ENCODE data around the gene LCP2.

LCP2 gene

DNA sequence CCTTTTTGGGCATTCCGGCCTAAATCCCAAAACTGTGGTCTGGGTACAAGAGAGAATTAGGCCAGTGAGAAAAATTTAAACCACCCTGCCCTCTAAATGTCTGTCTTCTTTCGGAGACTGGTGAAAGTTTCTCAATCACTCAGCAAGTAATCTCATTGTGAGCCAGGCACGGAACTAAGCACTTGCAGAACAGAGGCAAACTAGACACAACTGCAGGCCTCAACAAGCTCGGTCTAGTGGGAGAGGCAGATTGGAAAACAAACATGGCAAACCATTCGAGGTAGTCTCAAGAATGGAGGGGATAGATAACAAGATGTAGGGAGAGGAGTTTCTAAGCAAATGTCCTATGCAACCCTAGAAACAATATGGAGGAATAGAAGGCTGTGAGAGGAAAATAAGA, 73.7 kb downstream of the LCP2 start:
- no peak overlapping the region for H3K4me3 ChIP-seq (replicated peaks; ENCODE audit: insufficient read depth, low read length)
- no peak for TF ChIP-seq POLR2AphosphoS5 (IDR thresholded peaks at IDR 0.05; ENCODE audit: low read depth)
- TF ChIP-seq GABPA (IDR thresholded peaks at IDR 0.05; ENCODE audit: low read depth): no peak
- no peak for TF ChIP-seq SPI1 (IDR thresholded peaks at IDR 0.05; ENCODE audit: borderline replicate concordance, low read depth)
- TF ChIP-seq, protein P1, sequence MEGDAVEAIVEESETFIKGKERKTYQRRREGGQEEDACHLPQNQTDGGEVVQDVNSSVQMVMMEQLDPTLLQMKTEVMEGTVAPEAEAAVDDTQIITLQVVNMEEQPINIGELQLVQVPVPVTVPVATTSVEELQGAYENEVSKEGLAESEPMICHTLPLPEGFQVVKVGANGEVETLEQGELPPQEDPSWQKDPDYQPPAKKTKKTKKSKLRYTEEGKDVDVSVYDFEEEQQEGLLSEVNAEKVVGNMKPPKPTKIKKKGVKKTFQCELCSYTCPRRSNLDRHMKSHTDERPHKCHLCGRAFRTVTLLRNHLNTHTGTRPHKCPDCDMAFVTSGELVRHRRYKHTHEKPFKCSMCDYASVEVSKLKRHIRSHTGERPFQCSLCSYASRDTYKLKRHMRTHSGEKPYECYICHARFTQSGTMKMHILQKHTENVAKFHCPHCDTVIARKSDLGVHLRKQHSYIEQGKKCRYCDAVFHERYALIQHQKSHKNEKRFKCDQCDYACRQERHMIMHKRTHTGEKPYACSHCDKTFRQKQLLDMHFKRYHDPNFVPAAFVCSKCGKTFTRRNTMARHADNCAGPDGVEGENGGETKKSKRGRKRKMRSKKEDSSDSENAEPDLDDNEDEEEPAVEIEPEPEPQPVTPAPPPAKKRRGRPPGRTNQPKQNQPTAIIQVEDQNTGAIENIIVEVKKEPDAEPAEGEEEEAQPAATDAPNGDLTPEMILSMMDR (IDR thresholded peaks at IDR 0.05; ENCODE audit: insufficient read depth, low read length): no peak
- TF ChIP-seq, protein P2, sequence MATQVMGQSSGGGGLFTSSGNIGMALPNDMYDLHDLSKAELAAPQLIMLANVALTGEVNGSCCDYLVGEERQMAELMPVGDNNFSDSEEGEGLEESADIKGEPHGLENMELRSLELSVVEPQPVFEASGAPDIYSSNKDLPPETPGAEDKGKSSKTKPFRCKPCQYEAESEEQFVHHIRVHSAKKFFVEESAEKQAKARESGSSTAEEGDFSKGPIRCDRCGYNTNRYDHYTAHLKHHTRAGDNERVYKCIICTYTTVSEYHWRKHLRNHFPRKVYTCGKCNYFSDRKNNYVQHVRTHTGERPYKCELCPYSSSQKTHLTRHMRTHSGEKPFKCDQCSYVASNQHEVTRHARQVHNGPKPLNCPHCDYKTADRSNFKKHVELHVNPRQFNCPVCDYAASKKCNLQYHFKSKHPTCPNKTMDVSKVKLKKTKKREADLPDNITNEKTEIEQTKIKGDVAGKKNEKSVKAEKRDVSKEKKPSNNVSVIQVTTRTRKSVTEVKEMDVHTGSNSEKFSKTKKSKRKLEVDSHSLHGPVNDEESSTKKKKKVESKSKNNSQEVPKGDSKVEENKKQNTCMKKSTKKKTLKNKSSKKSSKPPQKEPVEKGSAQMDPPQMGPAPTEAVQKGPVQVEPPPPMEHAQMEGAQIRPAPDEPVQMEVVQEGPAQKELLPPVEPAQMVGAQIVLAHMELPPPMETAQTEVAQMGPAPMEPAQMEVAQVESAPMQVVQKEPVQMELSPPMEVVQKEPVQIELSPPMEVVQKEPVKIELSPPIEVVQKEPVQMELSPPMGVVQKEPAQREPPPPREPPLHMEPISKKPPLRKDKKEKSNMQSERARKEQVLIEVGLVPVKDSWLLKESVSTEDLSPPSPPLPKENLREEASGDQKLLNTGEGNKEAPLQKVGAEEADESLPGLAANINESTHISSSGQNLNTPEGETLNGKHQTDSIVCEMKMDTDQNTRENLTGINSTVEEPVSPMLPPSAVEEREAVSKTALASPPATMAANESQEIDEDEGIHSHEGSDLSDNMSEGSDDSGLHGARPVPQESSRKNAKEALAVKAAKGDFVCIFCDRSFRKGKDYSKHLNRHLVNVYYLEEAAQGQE (IDR thresholded peaks at IDR 0.05; ENCODE audit: insufficient replicate concordance, low read depth): no peak
- no peaks in the 10 kb centered on the region for H3K27me3 ChIP-seq (ENCODE audit: insufficient read depth, poor library complexity, severe bottlenecking)
- DNase-seq (ENCODE audit: low read depth in 1 of 2, low spot score in 1 of 2): no peak
- no peak overlapping the region for H3K27ac ChIP-seq (replicated peaks)

DNA sequence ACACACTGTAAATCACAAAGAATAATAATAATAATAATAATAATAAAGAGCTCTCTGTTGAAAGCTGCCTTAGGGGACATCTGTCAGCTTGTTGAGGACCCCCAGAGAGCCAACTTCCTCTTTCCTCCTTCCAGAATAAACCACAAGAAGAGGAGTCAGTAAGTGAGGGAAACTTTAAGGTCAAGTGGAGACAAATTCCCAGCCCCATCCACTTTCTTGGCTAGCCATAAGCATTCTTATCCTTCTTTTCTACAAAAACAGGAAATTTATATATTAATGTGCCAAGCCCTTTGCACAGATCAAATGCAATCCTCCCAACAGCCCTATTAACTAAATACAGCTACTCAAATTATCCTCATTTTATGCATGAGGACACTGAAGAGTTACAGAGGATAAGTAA, 74.2 kb downstream of the LCP2 start:
- TF ChIP-seq GABPA (IDR thresholded peaks at IDR 0.05; ENCODE audit: low read depth) (no peak), SPI1 (IDR thresholded peaks at IDR 0.05; ENCODE audit: borderline replicate concordance, low read depth) (no peak), POLR2AphosphoS5 (IDR thresholded peaks at IDR 0.05; ENCODE audit: low read depth) (no peak)
- TF ChIP-seq, protein P2 (IDR thresholded peaks at IDR 0.05; ENCODE audit: insufficient replicate concordance, low read depth): no peak
- TF ChIP-seq, protein P1 (IDR thresholded peaks at IDR 0.05; ENCODE audit: insufficient read depth, low read length): no peak
- Histone ChIP-seq H3K4me3 (replicated peaks; ENCODE audit: insufficient read depth, low read length) (no peak overlapping the region), H3K27me3 (ENCODE audit: insufficient read depth, poor library complexity, severe bottlenecking) (no peaks in the 10 kb centered on the region), H3K27ac (replicated peaks) (no peak overlapping the region)
- no peak for DNase-seq (ENCODE audit: low read depth in 1 of 2, low spot score in 1 of 2)

DNA sequence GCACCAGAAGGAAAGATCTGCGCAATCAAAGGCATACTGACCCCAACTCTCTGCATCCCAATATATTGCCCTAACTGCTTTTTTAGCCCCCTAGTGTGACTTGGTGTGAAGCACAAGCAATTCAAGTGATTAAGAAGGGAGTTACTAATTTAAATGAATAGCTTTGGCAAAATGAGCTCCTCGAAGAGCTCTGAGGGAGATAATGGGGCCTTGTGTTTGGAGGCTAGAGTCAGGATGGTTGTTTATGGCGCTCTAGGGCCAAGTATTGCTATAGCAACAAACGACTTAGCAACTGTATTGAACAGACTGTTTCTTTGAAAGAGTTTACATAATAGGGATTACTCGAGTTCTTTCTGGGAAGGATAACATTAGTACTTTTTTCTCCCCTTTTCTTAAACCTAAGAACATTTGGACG, 76.2 kb downstream of the LCP2 start:
- no peak for DNase-seq (ENCODE audit: low read depth in 1 of 2, low spot score in 1 of 2)
- TF ChIP-seq GABPA (IDR thresholded peaks at IDR 0.05; ENCODE audit: low read depth): no peak
- TF ChIP-seq POLR2AphosphoS5 (IDR thresholded peaks at IDR 0.05; ENCODE audit: low read depth): no peak
- TF ChIP-seq, protein P2 (IDR thresholded peaks at IDR 0.05; ENCODE audit: insufficient replicate concordance, low read depth): no peak
- TF ChIP-seq, protein P1 (IDR thresholded peaks at IDR 0.05; ENCODE audit: insufficient read depth, low read length): no peak
- no peak for TF ChIP-seq SPI1 (IDR thresholded peaks at IDR 0.05; ENCODE audit: borderline replicate concordance, low read depth)
- no peaks in the 10 kb centered on the region for H3K27me3 ChIP-seq (ENCODE audit: insufficient read depth, poor library complexity, severe bottlenecking)
- H3K4me3 ChIP-seq (replicated peaks; ENCODE audit: insufficient read depth, low read length): no peak overlapping the region
- H3K27ac ChIP-seq (replicated peaks): no peak overlapping the region
